ENCODE measurements around the gene ALK. TPM values are rescaled to one million over a fixed set of nuclear protein-coding genes. Genes with fewer than 3 reads are reported as not detected.

Gene ALK
- total and polyA plus RNA-seq, 2 experiments from 2014 or later = 0.35 TPM; not detected in 1

DNA sequence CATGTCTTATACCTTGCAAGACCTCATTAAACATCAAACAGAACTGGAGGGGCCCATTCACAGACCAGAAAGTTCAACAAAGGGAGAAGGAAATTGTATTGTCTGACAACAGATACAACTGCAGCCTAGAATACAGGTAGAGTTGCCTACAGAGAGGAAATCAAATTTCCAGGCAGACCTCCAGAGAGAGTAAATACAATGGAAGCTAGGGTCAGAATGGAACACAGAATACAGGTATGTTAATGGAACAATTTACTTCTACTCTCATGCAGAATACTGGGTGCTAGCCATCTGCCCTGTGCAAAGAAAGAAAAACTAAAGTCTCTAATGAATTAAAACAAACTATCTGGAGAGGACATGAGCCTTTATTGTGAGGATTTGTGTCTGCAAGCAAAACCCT is 31.6 kb upstream of the ALK start:
- H3K4me1 ChIP-seq (ENCODE audit: insufficient read depth) = peaks cover 10% of the 10 kb centered on the region; the same call in 1 of the 2 replicates
- Mint-ChIP-seq H3K4me3 (no peak overlapping the region), H3K4me1 (peaks cover 15% of the 10 kb centered on the region), H3K36me3 (ENCODE audit: low read depth) (no peaks in the 10 kb centered on the region), H3K27ac (no peak overlapping the region; the same call in none of the 2 replicates), H3K27me3 (ENCODE audit: insufficient read depth, low read depth, poor library complexity) (no peaks in the 10 kb centered on the region), H3K9me3 (no peaks in the 10 kb centered on the region; the same call in 2 of the 3 replicates)
- H3K9me2 ChIP-seq (ENCODE audit: insufficient read depth) = peaks cover 12% of the 10 kb centered on the region
- no peaks in the 10 kb centered on the region for H3K79me2 ChIP-seq (replicated peaks; ENCODE audit: insufficient read depth)
- no peaks in the 10 kb centered on the region for H3K36me3 ChIP-seq (ENCODE audit: insufficient read depth)
- H3K4me3 ChIP-seq = no peak overlapping the region
- no peaks in the 10 kb centered on the region for H3F3A ChIP-seq (replicated peaks; ENCODE audit: low read depth)
- TF ChIP-seq, protein P1, sequence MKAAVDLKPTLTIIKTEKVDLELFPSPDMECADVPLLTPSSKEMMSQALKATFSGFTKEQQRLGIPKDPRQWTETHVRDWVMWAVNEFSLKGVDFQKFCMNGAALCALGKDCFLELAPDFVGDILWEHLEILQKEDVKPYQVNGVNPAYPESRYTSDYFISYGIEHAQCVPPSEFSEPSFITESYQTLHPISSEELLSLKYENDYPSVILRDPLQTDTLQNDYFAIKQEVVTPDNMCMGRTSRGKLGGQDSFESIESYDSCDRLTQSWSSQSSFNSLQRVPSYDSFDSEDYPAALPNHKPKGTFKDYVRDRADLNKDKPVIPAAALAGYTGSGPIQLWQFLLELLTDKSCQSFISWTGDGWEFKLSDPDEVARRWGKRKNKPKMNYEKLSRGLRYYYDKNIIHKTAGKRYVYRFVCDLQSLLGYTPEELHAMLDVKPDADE (IDR thresholded peaks at IDR 0.05) = no peak
- TF ChIP-seq NANOG (IDR thresholded peaks at IDR 0.05; ENCODE audit: borderline replicate concordance) = peak; percentile 17; the same call in 1 of the 2 replicates
- TF ChIP-seq, protein P2, sequence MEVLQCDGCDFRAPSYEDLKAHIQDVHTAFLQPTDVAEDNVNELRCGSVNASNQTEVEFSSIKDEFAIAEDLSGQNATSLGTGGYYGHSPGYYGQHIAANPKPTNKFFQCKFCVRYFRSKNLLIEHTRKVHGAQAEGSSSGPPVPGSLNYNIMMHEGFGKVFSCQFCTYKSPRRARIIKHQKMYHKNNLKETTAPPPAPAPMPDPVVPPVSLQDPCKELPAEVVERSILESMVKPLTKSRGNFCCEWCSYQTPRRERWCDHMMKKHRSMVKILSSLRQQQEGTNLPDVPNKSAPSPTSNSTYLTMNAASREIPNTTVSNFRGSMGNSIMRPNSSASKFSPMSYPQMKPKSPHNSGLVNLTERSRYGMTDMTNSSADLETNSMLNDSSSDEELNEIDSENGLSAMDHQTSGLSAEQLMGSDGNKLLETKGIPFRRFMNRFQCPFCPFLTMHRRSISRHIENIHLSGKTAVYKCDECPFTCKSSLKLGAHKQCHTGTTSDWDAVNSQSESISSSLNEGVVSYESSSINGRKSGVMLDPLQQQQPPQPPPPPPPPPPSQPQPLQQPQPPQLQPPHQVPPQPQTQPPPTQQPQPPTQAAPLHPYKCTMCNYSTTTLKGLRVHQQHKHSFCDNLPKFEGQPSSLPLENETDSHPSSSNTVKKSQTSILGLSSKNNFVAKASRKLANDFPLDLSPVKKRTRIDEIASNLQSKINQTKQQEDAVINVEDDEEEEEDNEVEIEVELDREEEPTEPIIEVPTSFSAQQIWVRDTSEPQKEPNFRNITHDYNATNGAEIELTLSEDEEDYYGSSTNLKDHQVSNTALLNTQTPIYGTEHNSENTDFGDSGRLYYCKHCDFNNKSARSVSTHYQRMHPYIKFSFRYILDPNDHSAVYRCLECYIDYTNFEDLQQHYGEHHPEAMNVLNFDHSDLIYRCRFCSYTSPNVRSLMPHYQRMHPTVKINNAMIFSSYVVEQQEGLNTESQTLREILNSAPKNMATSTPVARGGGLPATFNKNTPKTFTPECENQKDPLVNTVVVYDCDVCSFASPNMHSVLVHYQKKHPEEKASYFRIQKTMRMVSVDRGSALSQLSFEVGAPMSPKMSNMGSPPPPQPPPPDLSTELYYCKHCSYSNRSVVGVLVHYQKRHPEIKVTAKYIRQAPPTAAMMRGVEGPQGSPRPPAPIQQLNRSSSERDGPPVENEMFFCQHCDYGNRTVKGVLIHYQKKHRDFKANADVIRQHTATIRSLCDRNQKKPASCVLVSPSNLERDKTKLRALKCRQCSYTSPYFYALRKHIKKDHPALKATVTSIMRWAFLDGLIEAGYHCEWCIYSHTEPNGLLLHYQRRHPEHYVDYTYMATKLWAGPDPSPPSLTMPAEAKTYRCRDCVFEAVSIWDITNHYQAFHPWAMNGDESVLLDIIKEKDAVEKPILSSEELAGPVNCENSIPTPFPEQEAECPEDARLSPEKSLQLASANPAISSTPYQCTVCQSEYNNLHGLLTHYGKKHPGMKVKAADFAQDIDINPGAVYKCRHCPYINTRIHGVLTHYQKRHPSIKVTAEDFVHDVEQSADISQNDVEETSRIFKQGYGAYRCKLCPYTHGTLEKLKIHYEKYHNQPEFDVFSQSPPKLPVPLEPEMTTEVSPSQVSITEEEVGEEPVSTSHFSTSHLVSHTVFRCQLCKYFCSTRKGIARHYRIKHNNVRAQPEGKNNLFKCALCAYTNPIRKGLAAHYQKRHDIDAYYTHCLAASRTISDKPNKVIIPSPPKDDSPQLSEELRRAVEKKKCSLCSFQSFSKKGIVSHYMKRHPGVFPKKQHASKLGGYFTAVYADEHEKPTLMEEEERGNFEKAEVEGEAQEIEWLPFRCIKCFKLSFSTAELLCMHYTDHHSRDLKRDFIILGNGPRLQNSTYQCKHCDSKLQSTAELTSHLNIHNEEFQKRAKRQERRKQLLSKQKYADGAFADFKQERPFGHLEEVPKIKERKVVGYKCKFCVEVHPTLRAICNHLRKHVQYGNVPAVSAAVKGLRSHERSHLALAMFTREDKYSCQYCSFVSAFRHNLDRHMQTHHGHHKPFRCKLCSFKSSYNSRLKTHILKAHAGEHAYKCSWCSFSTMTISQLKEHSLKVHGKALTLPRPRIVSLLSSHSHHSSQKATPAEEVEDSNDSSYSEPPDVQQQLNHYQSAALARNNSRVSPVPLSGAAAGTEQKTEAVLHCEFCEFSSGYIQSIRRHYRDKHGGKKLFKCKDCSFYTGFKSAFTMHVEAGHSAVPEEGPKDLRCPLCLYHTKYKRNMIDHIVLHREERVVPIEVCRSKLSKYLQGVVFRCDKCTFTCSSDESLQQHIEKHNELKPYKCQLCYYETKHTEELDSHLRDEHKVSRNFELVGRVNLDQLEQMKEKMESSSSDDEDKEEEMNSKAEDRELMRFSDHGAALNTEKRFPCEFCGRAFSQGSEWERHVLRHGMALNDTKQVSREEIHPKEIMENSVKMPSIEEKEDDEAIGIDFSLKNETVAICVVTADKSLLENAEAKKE (CRISPR knock-in tag; IDR thresholded peaks at IDR 0.05) = peak; percentile 42; the same call in 1 of the 2 replicates
- no peak overlapping the region for H3K27ac ChIP-seq (ENCODE audit: low read depth)
- DNase-seq (ENCODE audit: low spot score) (peak; percentile 14), ATAC-seq (peak; percentile 62)
- H3K4me2 ChIP-seq = peak overlapping the region; percentile 46
- peak overlapping the region; percentile 23; the same call in 1 of the 2 replicates for H2AFZ ChIP-seq
- H3K27me3 ChIP-seq (ENCODE audit: insufficient read depth) = no peaks in the 10 kb centered on the region
- H4K20me1 ChIP-seq (replicated peaks; ENCODE audit: insufficient read depth) = no peaks in the 10 kb centered on the region

DNA sequence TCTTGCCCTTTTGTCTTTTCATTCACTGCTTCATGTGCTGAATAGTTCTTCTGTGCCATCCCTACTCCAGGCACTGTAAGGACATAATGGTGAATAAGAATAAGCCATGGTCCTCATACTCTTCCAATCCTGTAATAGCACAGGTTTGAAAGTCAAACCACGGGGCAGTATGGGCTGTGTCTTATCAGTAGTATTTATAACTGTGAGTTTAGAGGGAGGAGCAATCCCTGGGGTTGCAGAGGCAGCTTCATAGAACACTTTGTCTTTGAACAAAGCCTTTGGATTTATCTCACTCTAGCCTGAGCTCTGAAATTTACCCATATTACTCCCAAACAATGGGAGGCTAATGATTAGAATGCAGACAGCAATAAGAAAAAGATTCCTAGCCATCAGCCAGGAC is 30.2 kb upstream of the ALK start:
- peaks cover 10% of the 10 kb centered on the region; the same call in 1 of the 2 replicates for H3K4me1 ChIP-seq (ENCODE audit: insufficient read depth)
- no peaks in the 10 kb centered on the region for H3K79me2 ChIP-seq (replicated peaks; ENCODE audit: insufficient read depth)
- no peak overlapping the region for H3K4me2 ChIP-seq
- no peaks in the 10 kb centered on the region for H3F3A ChIP-seq (replicated peaks; ENCODE audit: low read depth)
- H3K27me3 ChIP-seq (ENCODE audit: insufficient read depth) = no peaks in the 10 kb centered on the region
- Mint-ChIP-seq H3K27ac (no peak overlapping the region), H3K4me3 (no peak overlapping the region), H3K9me3 (no peaks in the 10 kb centered on the region), H3K36me3 (ENCODE audit: low read depth) (no peaks in the 10 kb centered on the region), H3K4me1 (peaks cover 15% of the 10 kb centered on the region), H3K27me3 (ENCODE audit: insufficient read depth, low read depth, poor library complexity) (no peaks in the 10 kb centered on the region)
- H3K4me3 ChIP-seq = no peak overlapping the region
- no peaks in the 10 kb centered on the region for H3K36me3 ChIP-seq (ENCODE audit: insufficient read depth)
- no peak overlapping the region for H2AFZ ChIP-seq
- H3K27ac ChIP-seq (ENCODE audit: low read depth) = no peak overlapping the region
- H4K20me1 ChIP-seq (replicated peaks; ENCODE audit: insufficient read depth) = no peaks in the 10 kb centered on the region
- ATAC-seq (no peak), DNase-seq (ENCODE audit: low spot score) (no peak)
- peaks cover 12% of the 10 kb centered on the region for H3K9me2 ChIP-seq (ENCODE audit: insufficient read depth)
- no peak for TF ChIP-seq ZNF114 (CRISPR knock-in tag; IDR thresholded peaks at IDR 0.05)
- TF ChIP-seq EZH2 (IDR thresholded peaks at IDR 0.05; ENCODE audit: low read depth, unreplicated experiment) = no peak
- no peak for TF ChIP-seq JUNB (IDR thresholded peaks at IDR 0.05; ENCODE audit: unreplicated experiment)
- no peak for TF ChIP-seq CREB1 (CRISPR knock-in tag; IDR thresholded peaks at IDR 0.05; ENCODE audit: low read depth)
- TF ChIP-seq, protein P1 (IDR thresholded peaks at IDR 0.05) = no peak
- TF ChIP-seq EZH2phosphoT487 (IDR thresholded peaks at IDR 0.05; ENCODE audit: unreplicated experiment) = no peak
